Epithelial cell of prostate (primary cell): ENCODE measurements around the gene WWOX.
"Not testable (repeated sequence)": the region's sequence is repeated elsewhere in the genome, so short reads cannot be mapped to it uniquely, and the experiment has no call there.

ENCODE experiments used
- DNase-seq: peaks from one replicate; pipeline ENCODE4 v3.0.0-alpha.2; 2011; ENCODE audit warnings: low read depth, low spot score
- H3K27ac ChIP-seq: fragments of 450-650 bp; 2 replicates; pipeline ENCODE4 v1.5.1; 2017; ENCODE audit warnings: mild to moderate bottlenecking

Gene WWOX

DNA sequence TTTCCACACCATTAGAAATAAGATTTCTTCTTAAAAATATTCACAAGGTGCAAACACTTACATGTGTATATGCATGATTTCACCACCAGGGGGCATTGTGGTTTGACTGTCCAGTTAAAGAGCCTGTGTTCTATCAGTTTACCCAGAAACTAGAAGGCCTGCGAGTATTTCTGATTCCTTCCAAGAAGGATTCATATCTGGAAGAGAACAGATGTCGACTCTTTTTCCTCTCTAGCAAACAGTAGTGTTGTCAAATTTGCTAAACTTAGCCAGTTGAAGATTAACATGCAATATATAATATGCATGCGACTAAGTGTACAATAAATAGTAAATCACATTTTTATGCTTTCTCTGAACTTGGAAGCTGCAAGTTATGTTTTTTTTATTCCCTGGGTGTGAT, 404.1 kb downstream of the WWOX start:
- no peak overlapping the region for H3K27ac ChIP-seq
- DNase-seq, result peak; percentile 6

DNA sequence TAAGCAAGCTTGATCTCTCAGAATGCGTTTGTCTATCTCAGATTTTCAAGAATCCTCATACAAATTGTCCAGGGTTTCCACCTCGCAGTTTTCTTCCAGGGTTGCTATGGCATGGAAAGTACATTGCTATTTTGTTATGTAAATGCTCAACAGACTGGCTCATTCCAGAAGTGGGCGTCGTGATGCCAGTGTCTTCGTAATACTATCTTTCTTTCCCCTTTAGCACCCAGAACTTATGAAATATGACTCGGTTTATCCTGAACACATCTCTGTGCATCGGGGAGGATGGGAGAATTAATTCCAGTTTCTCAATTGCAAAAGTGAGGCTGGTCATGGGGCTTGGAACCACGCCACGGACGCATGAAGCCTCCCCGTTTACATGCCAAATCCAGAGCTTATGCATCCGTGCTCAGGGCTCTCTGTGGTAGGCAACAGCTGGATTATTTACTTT, 405.0 kb downstream of the WWOX start:
- no peak overlapping the region for H3K27ac ChIP-seq
- no peak for DNase-seq

DNA sequence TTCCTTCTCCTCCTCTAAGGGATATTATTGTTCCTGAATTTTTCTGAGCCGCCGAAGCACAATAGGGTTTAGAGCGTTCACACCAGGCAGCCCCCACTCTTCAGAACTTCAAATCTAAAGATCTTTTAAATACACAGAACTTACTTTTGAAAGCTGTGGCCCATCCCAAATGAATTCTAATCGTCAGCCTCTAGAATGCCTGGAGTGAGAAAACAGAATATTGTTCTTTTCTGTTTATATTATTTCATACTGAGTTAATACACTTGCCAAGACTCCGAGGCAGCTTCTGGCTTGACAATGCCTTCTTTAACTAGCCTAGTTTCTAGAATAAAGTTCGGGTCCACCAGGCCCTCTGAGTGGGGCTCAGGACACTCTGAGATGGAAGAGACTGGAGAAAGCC, 405.6 kb downstream of the WWOX start:
- H3K27ac ChIP-seq, result no peak overlapping the region

DNA sequence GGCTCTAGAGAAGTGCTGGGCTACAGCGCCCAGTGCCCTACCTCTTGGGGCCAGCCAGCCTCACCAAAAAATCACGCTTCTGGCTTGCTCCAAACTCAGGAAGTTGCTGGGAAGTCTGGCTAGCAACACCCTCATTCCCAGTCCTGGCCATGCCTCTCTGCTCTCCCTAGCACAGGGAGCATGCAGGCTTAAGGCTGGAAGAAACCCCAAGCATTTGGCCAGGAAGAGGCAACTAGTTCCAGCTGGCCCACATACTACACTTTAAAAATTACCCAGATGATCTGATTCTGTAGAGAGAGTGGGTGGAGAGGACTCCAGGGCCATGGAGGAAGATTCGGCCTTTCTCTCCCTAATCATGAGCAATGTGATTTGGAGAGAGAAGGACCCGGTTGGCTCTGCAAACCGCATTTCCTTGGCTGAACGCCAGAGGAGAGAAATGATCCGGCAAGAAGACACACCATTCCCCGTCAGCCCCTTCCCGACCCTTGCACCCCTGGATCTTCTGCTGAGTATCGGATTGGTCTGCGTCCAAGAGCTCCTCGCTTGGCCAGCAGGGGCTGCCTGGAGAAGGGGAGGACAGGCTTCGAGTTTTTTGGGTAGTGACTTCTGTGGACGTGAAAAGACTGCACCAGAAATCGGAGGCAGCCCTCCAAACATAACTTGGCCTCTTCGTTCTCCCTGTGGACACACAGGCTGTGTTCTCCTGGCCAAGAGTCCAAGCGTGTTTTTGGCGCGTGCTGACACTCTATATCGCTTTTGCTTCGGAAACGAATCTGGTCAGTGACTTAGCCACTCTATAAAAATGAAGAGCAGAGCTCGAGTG, 406.3 kb downstream of the WWOX start:
- no peak overlapping the region for H3K27ac ChIP-seq
- DNase-seq, result no peak

More for the DNA sequence above, 405.6 kb downstream of the WWOX start:
- DNase-seq, result no peak

DNA sequence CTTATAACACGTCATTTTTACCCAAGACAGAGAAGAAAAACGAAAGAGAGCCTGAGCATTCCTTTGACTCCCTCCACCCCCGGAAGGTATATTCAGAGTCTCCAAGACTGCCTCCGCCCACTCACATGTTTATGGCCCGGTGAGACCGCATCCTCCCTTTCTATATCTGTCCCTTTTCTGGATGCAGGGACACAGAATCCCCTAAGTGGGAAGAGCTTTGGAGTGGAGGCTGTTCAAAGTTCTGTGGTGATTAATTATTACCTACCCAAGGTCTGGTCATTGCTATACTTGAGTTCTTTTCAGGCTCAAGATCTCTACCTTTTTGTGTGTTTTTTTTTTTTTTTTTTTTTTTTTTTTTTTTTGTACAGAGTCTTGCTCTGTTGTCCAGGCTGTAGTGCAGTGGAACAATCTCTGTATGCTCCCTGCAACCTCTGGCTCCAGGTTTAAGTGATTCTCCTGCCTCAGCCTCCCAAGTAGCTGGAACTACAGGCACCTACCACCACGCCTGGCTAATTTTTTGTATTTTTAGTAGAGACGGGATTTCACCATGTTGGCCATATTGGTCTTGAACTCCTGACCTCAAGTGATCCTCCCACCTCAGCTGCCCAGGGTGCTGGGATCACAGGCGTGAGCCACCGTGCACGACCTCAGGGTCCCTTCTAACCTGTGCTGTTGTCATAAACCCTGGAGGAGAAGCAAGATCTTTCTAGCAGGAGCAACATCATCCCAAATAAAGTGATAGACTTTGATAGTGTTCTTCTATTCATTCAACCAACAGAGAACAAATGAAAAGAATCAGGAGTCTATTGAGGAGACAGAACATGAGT, 407.1 kb downstream of the WWOX start:
- no peak for DNase-seq
- H3K27ac ChIP-seq, result no peak overlapping the region

DNA sequence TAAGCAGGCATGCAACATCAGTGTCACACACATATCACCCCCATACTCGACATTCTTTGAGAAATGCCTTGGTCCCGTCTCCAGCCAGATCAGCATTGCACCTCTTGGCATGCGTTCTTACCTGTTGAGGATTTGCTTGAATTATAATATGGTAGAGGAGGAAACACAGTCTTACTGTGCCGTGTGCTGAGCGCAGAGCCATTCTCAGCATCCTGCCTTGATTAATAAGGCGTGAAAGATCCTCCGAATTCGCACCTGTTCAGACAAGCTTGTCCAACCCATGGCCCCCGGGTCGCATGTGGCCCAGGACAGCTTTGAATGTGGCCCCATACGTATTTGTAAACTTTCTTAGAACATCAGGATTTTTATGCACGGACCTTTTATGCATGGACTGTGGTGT, 408.1 kb downstream of the WWOX start:
- H3K27ac ChIP-seq, result no peak overlapping the region
- no peak for DNase-seq

DNA sequence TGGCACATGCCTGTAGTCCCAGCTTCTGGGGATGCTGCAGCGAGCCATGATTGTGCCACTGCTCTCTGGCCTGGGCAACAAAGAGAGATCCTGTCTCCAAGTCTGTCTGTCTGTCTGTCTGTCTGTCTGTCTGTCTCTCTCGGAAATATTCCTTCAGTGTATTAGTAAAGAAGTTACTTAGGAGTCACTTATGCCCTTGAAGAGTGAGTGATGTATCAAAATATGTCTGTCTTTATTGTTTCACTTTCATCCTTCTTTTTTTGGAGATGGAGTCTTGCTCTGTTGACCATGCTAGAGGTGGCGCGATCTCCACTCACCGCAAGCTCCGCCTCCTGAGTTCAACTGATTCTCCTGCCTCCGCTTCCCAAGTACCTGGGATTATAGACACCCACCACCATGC, 410.5 kb downstream of the WWOX start:
- no peak for DNase-seq
- H3K27ac ChIP-seq, result no peak overlapping the region

DNA sequence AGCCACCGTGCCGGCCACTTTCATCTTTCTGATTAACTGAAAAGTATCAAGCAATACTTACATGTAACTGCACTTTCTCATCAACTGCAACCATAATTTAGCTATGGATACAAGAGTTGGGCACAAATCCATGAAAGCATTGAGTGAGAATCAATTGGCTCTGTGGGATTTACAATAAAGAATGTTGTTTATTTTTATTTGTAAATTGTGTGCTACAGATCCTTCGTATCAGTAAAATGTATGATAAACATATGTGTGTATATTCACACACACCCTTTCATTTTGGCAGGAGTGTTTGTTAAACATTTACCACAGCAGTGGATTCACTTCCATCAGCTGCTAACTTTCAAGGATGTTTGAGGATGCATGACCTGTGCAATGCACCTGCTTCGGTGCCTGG, 411.0 kb downstream of the WWOX start:
- no peak for DNase-seq
- H3K27ac ChIP-seq, result no peak overlapping the region

DNA sequence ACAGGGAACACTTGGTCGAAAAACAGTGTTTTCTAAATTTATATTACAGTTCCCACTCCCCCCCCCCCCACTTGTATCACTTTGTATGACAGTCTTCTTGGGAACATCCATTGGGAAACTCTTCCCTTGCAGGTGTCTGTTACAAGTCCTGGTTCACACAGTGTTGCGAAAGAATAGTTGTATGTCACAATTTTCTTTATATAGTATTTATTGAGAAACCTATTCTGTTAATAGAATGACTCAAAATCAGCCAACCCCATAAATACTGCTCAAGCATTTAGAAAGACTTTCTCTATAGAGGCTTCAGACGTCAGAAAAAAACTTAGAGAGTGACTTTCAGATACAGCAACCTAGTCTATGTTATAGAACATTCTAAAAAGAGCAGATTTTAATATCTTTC, 414.4 kb downstream of the WWOX start:
- H3K27ac ChIP-seq, result no peak overlapping the region
- DNase-seq, result peak; percentile 3

DNA sequence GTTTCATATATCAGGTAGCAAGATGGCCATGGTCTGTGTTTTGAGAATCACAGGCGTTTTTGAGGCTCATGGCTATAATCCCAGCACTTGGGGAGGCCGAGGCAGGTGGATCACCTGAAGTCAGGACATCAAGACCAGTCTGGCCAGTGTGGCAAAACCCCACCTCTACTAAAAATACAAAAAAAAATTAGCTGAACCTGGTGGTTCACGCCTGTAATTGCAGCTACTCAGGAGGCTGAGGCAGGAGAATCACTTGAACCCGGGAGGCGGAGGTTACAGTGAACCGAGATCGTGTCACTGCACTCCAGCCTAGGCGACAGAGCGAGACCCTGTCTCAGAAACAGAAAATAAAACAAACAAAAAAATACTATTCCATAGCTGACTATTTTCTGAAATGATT, 415.4 kb downstream of the WWOX start:
- H3K27ac ChIP-seq, DNase-seq: not testable (repeated sequence)

DNA sequence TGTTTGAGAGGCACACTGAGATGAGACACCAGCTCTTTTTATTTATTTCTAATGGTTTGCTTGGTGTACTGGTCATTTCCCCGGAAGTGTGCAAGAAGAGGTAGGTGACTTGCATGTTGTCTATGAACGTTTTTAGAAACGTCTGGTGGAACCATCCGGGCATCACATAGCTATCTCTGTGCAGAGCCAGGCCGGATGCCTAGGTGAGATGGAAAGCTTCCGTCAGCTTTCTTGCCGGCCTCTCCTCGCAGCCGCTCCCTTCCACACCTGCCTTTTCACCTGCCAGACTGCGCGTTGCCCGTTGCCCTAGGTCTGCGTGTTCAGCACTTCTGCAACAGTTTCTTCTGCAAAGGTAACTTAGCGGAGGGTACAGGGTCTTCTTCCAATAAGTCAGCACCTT, 416.0 kb downstream of the WWOX start:
- DNase-seq, result no peak
- H3K27ac ChIP-seq, result no peak overlapping the region

DNA sequence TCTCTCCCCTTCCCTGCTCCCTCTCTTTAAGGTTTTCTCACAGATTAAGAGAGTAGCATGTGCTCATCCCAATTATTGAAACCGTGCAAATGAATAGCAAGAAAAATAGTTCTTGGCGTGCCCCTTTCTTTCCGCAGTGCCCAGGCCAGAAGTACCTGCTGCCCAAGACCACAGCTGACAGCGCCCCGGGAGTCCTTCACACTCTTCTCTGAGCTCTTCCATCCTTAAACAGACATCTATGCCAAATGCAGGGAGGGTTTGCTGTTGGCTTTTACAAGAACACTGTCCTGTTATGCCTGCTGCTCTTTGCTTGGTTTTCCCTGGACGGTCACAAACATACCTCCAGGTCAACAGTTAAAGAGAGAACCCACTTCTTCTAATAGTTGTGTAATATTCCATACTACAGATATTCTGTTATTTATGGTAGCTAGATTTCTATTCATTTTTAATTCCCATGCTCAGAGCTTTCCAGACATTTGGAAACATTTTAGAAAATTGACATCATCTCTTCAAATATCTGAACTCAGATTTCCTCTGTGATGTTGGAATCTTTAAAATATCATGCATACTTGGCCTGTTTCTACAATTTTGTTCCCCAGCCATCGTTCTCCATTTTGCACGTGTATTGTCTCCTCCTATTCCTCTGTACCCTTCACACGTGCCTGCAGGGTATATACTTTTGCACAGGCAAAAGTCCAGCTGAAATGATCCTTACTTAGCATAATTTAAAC, 416.7 kb downstream of the WWOX start:
- no peak for DNase-seq
- H3K27ac ChIP-seq, result no peak overlapping the region

DNA sequence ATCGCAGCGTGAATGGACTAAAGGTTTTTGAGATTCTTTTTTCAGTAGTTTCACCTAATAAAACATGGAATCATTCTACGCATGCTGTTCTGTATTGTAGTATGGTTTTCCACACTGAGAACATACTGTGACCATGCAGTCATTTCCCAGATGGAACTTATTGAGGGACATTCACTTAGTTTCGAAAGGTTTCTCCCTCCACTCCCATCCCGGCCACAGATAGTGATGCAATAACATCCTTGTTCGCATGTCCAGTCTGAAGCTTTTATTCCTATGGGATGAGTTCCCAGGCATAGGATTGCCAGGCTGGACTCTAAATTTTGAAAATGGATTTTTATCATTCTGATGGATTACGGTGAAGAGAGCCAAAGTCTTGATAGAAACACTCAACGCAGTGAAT, 420.4 kb downstream of the WWOX start:
- DNase-seq, result no peak
- H3K27ac ChIP-seq, result no peak overlapping the region

DNA sequence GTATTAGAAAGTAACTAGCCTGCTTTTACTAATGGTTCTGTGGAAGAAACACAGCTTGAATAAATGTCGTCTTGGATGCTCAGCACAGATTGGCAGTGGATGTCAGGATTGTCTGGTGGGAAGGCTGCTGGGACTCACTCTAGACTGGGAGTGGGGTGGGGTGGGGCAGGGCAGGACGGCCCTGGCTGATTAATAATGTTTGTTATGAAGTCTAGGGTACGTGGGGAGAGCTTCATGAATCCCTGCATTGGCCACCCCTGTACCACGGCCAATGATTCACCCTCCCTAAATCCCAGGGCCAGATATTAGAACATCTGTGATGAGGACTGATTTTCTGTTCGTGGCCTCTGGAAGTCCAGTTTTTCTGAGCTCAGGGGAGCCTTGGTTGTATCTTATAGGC, 421.0 kb downstream of the WWOX start:
- no peak for DNase-seq

DNA sequence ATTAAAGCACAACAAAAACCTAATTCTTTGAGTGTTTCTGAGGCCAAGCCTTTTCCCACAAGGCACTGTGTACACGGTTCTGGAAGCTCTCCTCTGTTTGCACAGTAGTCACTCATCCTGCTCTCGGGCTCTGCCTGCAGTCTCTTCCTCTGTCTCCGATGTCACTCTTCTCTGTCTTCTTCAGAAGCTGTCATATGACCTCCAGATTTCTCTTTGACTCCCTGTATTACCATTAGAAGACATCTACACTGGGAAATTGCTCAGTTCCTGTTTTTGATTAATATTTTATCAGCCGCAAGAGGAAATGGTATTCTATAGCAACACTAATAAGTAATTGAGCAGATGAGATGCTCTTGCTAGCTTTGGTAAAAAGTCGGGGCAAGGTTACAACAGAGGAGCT, 422.9 kb downstream of the WWOX start:
- no peak for DNase-seq
- no peak overlapping the region for H3K27ac ChIP-seq

More for the DNA sequence above, 421.0 kb downstream of the WWOX start:
- no peak overlapping the region for H3K27ac ChIP-seq

DNA sequence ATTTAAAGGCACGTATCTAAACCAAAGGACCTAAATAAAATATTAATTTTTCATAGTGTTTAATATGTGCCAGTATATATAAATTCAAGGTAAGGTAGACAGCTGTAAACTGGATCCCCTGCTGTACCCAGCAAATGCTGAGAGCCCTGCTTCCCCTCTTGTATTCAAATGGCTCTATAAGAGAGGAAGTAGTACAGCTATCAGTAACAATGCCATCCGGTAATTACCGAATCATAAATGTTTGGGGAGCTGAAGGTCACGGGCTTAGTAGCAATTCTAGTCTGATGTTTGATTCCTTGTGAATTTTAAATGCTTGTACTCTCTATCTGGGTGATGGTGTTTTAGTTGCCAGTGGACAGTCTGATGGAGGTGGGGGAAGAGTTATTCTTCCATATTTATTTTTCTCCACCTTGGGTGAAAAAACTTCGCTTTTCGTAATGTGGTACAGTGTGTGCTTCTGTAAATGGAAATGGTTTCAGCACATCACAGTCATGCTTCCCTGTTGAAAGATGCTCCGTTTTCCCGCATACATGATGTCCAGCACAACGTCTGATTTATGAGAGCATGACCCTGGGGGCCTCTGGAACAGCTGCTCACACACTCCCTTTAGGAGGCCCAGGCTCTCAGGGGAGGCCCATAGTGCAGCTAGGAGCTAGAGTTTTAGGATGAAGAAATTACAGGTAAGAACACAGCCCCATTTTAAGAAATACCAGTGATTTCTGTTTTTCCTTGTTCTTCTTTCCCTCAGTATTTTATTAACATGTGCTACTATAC, 423.9 kb downstream of the WWOX start:
- no peak overlapping the region for H3K27ac ChIP-seq
- no peak for DNase-seq

DNA sequence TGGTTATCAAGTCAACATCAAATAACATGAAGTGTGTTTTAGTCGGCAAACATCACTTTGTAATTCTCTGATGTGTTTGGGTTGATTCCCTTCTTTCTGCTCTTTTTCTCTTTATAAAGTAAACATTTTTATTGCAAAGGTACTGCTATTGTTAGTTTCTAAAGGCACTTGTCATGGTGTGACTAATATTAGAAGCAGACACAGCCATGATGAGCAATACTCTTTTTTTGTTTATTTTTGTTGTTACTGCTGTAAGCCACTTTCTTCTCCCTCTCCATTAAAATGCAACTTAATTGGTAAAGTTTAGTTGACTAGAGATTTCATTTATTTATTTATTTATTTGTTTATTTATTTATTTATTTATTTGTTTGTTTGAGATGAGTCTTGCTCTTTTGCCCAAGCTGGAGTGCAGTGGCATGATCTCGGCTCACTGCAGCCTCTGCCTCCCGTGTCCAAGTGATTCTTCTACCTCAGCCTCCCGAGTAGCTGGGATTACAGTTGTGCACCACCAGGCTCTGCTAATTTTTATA, 424.7 kb downstream of the WWOX start:
- DNase-seq, result no peak
- no peak overlapping the region for H3K27ac ChIP-seq

DNA sequence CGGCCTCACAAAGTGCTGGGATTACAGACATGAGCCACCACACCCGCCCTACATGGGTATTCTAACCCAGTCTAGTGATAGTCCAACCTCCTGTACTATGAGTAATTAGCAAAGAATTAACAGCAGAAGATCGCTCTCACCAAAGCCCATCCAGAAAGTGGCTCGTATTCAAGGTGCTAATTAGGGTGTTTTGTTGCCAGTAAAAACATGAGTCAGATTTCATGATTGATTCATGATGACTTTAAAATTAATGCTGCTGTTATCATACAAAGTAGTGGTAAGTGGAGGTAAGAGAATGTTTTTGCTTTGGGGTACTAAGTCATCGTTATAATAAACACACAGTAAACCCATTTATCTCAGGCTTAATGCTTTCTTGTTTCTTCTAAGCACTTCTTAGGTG, 428.8 kb downstream of the WWOX start:
- no peak for DNase-seq
- no peak overlapping the region for H3K27ac ChIP-seq

DNA sequence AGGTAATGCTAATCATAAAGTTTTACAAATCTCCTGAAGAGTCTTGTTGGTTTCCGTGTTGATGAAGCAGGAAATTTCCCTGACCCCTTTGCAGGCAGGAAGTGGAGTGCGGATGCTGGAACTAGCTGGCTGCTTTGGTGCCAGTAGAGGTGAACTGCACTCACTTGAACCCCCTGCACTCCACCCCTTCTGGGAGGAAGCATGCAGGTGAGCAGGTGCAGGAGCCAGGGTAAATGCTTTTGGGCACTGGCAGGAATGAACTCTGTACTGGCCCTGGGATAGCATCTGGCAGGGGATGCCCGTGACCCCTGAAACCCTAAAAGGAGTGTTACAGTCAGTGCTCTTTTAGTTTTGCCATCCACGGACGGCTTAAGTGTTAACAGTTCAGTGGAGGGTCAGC, 430.4 kb downstream of the WWOX start:
- no peak overlapping the region for H3K27ac ChIP-seq
- no peak for DNase-seq

DNA sequence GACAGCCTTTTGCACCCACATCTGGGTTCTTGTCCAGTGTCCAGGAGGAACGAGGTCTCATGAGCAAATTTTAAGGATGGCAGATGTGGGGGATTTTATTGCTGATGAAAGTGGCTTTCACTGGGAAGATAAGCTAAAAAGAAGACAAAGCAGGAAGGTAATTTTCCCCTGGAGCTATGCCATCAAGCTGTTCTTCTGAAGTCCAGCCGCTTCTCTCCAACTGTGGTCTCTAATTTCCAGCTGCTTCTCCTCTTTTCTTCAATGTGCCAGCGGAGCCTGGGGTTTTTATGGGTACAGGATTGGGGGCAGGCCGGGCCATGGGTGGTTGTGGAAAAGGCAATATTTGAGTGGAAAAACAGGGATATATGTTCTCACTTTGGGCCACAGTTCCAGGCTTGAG, 430.8 kb downstream of the WWOX start:
- DNase-seq, result no peak
- H3K27ac ChIP-seq, result no peak overlapping the region
